ENCODE measurements around the gene DEFB124. TPM values are rescaled to one million over a fixed set of nuclear protein-coding genes. Genes with fewer than 3 reads are reported as not detected.
"Not testable (repeated sequence)": the region's sequence is repeated elsewhere in the genome, so short reads cannot be mapped to it uniquely, and the experiment has no call there.

Gene DEFB124
- total RNA-seq, 1 donor from 2014 or later, result not detected

GRCh38 chr20:31449511-31450414, 25.2 kb downstream of the DEFB124 start:
- no peaks in the 10 kb centered on the region for H3K36me3 ChIP-seq
- no peaks in the 10 kb centered on the region for H3K9me3 ChIP-seq
- peaks cover 3% of the 10 kb centered on the region for H3K27me3 ChIP-seq
- no peak for TF ChIP-seq CTCF (IDR thresholded peaks at IDR 0.05)
- no peak overlapping the region for H3K27ac ChIP-seq
- ATAC-seq (no peak), DNase-seq (no peak)
- H3K4me3 ChIP-seq, result no peak overlapping the region
- no peaks in the 10 kb centered on the region for H3K4me1 ChIP-seq
- intact Hi-C loops (cut with DNase I), result no loop called here

GRCh38 chr20:31446084-31446819, 28.7 kb downstream of the DEFB124 start:
- Histone ChIP-seq H3K36me3 (no peaks in the 10 kb centered on the region), H3K27me3 (no peaks in the 10 kb centered on the region), H3K27ac (no peak overlapping the region), H3K4me3 (no peak overlapping the region), H3K9me3 (no peaks in the 10 kb centered on the region), H3K4me1 (no peaks in the 10 kb centered on the region)
- intact Hi-C loops (cut with DNase I), result no loop called here
- DNase-seq, result no peak
- no peak for TF ChIP-seq CTCF (IDR thresholded peaks at IDR 0.05)
- no peak for ATAC-seq

GRCh38 chr20:31440012-31440659, 34.8 kb downstream of the DEFB124 start, which contains the start of gene DEFB123:
TSS of gene DEFB123 (plus strand) at chr20:31440632. CDS start at chr20:31440699, 67 bp downstream.
- ATAC-seq (no peak), DNase-seq (no peak)
- Histone ChIP-seq H3K27me3 (no peaks in the 10 kb centered on the region), H3K36me3 (no peaks in the 10 kb centered on the region), H3K4me1 (no peaks in the 10 kb centered on the region), H3K4me3 (no peak within 1 kb of the TSS), H3K9me3 (no peaks in the 10 kb centered on the region), H3K27ac (no peak within 1 kb of the TSS)
- no peak for TF ChIP-seq CTCF (IDR thresholded peaks at IDR 0.05)
- intact Hi-C loops (cut with DNase I), result no loop called here

- ATAC-seq, result no peak
- H3K27ac ChIP-seq, result no peak overlapping the region
- no peak for DNase-seq
- H3K9me3 ChIP-seq, result no peaks in the 10 kb centered on the region
- intact Hi-C loops (cut with DNase I), result no loop called here
- H3K27me3 ChIP-seq, result no peaks in the 10 kb centered on the region
- H3K36me3 ChIP-seq, result no peaks in the 10 kb centered on the region
- H3K4me1 ChIP-seq, result no peaks in the 10 kb centered on the region
- H3K4me3 ChIP-seq, result no peak overlapping the region
- TF ChIP-seq CTCF (IDR thresholded peaks at IDR 0.05), result no peak
Observed at GRCh38 chr20:31430568-31431115, 44.3 kb downstream of the DEFB124 start.

GRCh38 chr20:31427576-31427975, 47.4 kb downstream of the DEFB124 start:
- H3K36me3 ChIP-seq; H3K27me3 ChIP-seq; DNase-seq; H3K4me1 ChIP-seq; H3K9me3 ChIP-seq; ATAC-seq; H3K4me3 ChIP-seq; H3K27ac ChIP-seq; intact Hi-C loops (cut with DNase I): not testable (repeated sequence)

GRCh38 chr20:31426891-31427551, 47.9 kb downstream of the DEFB124 start:
- H3K4me3 ChIP-seq; H3K36me3 ChIP-seq; H3K9me3 ChIP-seq; ATAC-seq; H3K27me3 ChIP-seq; intact Hi-C loops (cut with DNase I); DNase-seq; H3K4me1 ChIP-seq; H3K27ac ChIP-seq: not testable (repeated sequence)
